H9 (cell line): ENCODE data around the gene OPN1MW. TPM values are rescaled to one million over a fixed set of nuclear protein-coding genes. Genes with fewer than 3 reads are reported as not detected.
"Not testable (repeated sequence)": the region's sequence is repeated elsewhere in the genome, so short reads cannot be mapped to it uniquely, and the experiment has no call there.

ENCODE experiments used
- DNase-seq: peaks from one replicate; pipeline ENCODE4 v3.0.0-alpha.2; 2017
- H2AFZ ChIP-seq: one replicate; pipeline ENCODE4 v1.6.1; 2013; ENCODE audit warnings: mild to moderate bottlenecking, low read length, control low read depth, moderate library complexity
- H2AK5ac ChIP-seq: 2 replicates; pipeline ENCODE4 v1.6.1; 2013; ENCODE audit warnings: low read length, control low read depth, mixed read lengths; ENCODE audit not compliant: insufficient read length
- H2BK120ac ChIP-seq: one replicate; pipeline ENCODE4 v1.6.1; 2013; ENCODE audit warnings: low read depth, mild to moderate bottlenecking, low read length, control low read depth, inconsistent platforms; ENCODE audit not compliant: poor library complexity, severe bottlenecking
- H2BK12ac ChIP-seq: 2 replicates; pipeline ENCODE4 v1.6.1; 2013; ENCODE audit warnings: low read length, control low read depth, mixed read lengths, low read depth; ENCODE audit not compliant: insufficient read length
- H2BK15ac ChIP-seq: 2 replicates; pipeline ENCODE4 v1.6.1; 2013; ENCODE audit warnings: low read depth, low read length, control low read depth
- H2BK20ac ChIP-seq: one replicate; pipeline ENCODE4 v1.6.1; 2013; ENCODE audit warnings: low read depth, mild to moderate bottlenecking, low read length, control low read depth, inconsistent platforms; ENCODE audit not compliant: poor library complexity, severe bottlenecking
- H2BK5ac ChIP-seq: 2 replicates; pipeline ENCODE4 v1.6.1; 2013; ENCODE audit warnings: low read length, control low read depth, mixed read lengths; ENCODE audit not compliant: insufficient read length
- H3K14ac ChIP-seq: 2 replicates; pipeline ENCODE4 v1.6.1; 2013; ENCODE audit warnings: low read length, control low read depth; ENCODE audit not compliant: insufficient read depth
- H3K18ac ChIP-seq: 2 replicates; pipeline ENCODE4 v1.6.1; 2013; ENCODE audit warnings: low read depth, mild to moderate bottlenecking, mixed read lengths, low read length, control low read depth; ENCODE audit not compliant: insufficient read length
- H3K23ac ChIP-seq: 2 replicates; pipeline ENCODE4 v1.6.1; 2013; ENCODE audit warnings: low read length, control low read depth, mixed read lengths, low read depth; ENCODE audit not compliant: insufficient read length
- H3K23me2 ChIP-seq: 2 replicates; pipeline ENCODE4 v1.6.1; 2013; ENCODE audit warnings: low read depth, mild to moderate bottlenecking, mixed read lengths, low read length, control low read depth; ENCODE audit not compliant: insufficient read length, poor library complexity, severe bottlenecking
- H3K27ac ChIP-seq: 2 replicates; pipeline ENCODE4 v1.5.1; 2013; ENCODE audit warnings: low read length, control low read depth, mixed read lengths, low read depth; ENCODE audit not compliant: insufficient read length
- H3K27me3 ChIP-seq: 2 replicates; pipeline ENCODE4 v1.6.1; 2013; ENCODE audit warnings: low read length, control low read depth, inconsistent platforms; ENCODE audit not compliant: insufficient read depth
- H3K4ac ChIP-seq: 2 replicates; pipeline ENCODE4 v1.6.1; 2013; ENCODE audit warnings: low read depth, mild to moderate bottlenecking, control low read depth, inconsistent platforms, low read length, moderate library complexity
- H3K4me1 ChIP-seq: 2 replicates; pipeline ENCODE4 v1.6.1; 2013; ENCODE audit warnings: low read length, control low read depth, inconsistent platforms; ENCODE audit not compliant: insufficient read depth
- H3K4me2 ChIP-seq: 2 replicates; pipeline ENCODE4 v1.6.1; 2013; ENCODE audit warnings: low read length, control low read depth, mixed read lengths; ENCODE audit not compliant: insufficient read length, insufficient read depth
- H3K56ac ChIP-seq: 2 replicates; pipeline ENCODE4 v1.6.1; 2013; ENCODE audit warnings: low read depth, mild to moderate bottlenecking, mixed read lengths, low read length, control low read depth; ENCODE audit not compliant: insufficient read length
- H3K79me1 ChIP-seq: 2 replicates; pipeline ENCODE4 v1.6.1; 2013; ENCODE audit warnings: low read depth, mild to moderate bottlenecking, moderate library complexity, low read length, control low read depth, inconsistent platforms; ENCODE audit not compliant: insufficient read depth, poor library complexity, severe bottlenecking
- H3K79me2 ChIP-seq: 2 replicates; pipeline ENCODE4 v1.6.1; 2013; ENCODE audit warnings: low read length, control low read depth, inconsistent platforms; ENCODE audit not compliant: insufficient read depth
- H3K9ac ChIP-seq: 2 replicates; pipeline ENCODE4 v1.6.1; 2013; ENCODE audit warnings: low read length, control low read depth, mixed read lengths; ENCODE audit not compliant: insufficient read length; ENCODE audit errors: extremely low read depth
- H3K9me3 ChIP-seq: one replicate; pipeline ENCODE4 v1.6.1; 2013; ENCODE audit warnings: low read depth, low read length, inconsistent platforms; ENCODE audit not compliant: control insufficient read depth
- H3T11ph ChIP-seq: one replicate; pipeline ENCODE4 v1.6.1; 2013; ENCODE audit warnings: mild to moderate bottlenecking, low read length, control low read depth, inconsistent platforms
- H4K20me1 ChIP-seq: one replicate; pipeline ENCODE4 v1.6.1; 2013; ENCODE audit not compliant: control insufficient read depth, insufficient read length, insufficient read depth
- H4K5ac ChIP-seq: 2 replicates; pipeline ENCODE4 v1.6.1; 2013; ENCODE audit warnings: low read depth, mild to moderate bottlenecking, mixed read lengths, low read length, control low read depth; ENCODE audit not compliant: insufficient read length
- H4K8ac ChIP-seq: replicated peaks from 2 replicates; pipeline ENCODE4 v1.6.1; 2013; ENCODE audit warnings: low read length, control low read depth, mixed read lengths, low read depth; ENCODE audit not compliant: insufficient read length
- H4K91ac ChIP-seq: 2 replicates; pipeline ENCODE4 v1.6.1; 2013; ENCODE audit warnings: low read depth, mild to moderate bottlenecking, moderate library complexity, mixed read lengths, low read length, control low read depth; ENCODE audit not compliant: insufficient read length
- H3K27ac Mint-ChIP-seq, 3 experiments: 2 replicates in 2 of 3; 3 replicates in 1 of 3; pipeline ENCODE4 v1.8.0; 2020 to 2021; ENCODE audit warnings: mixed read lengths in 3 of 3, mild to moderate bottlenecking in 1 of 3, moderate library complexity in 1 of 3
- H3K27me3 Mint-ChIP-seq: 2 replicates; pipeline ENCODE4 v1.8.0; 2021; ENCODE audit warnings: low read depth, mild to moderate bottlenecking, moderate library complexity, mixed read lengths
- H3K36me3 Mint-ChIP-seq, 3 experiments: 2 replicates in 2 of 3; 3 replicates in 1 of 3; pipeline ENCODE4 v1.8.0; 2020 to 2021; ENCODE audit warnings: low read depth in 3 of 3, mixed read lengths in 3 of 3; ENCODE audit not compliant: insufficient read depth in 1 of 3
- H3K4me1 Mint-ChIP-seq, 2 experiments: 2 replicates each; pipeline ENCODE4 v1.8.0; 2020; ENCODE audit warnings: mixed read lengths in 2 of 2
- H3K4me3 Mint-ChIP-seq, 2 experiments: 2 replicates in 1 of 2; 3 replicates in 1 of 2; pipeline ENCODE4 v1.8.0; 2020 to 2021; ENCODE audit warnings: mild to moderate bottlenecking in 2 of 2, mixed read lengths in 2 of 2, moderate library complexity in 1 of 2
- H3K9me3 Mint-ChIP-seq, 2 experiments: 2 replicates in 1 of 2; 3 replicates in 1 of 2; pipeline ENCODE4 v1.8.0; 2020; ENCODE audit warnings: mild to moderate bottlenecking in 2 of 2, mixed read lengths in 2 of 2, moderate library complexity in 1 of 2
- WGBS: extraction: QIAGEN DNeasy Blood & Tissue Kit; methylation state at CpG from one replicate; pipeline ENCODE4 v1.1.7; 2013; ENCODE audit warnings: missing lambda C conversion rate, low lambda C conversion rate, mixed read lengths; ENCODE audit not compliant: insufficient read length; ENCODE audit errors: extremely low coverage; 5-methylcytosine and 5-hydroxymethylcytosine counted together
- total RNA-seq: library from RNA; stranded (reverse); gene quantifications from 2 replicates; pipeline ENCODE4 v1.2.1, GENCODE V29; 2021

OPN1MW gene
- total RNA-seq, 1 experiment from 2014 or later: not detected

DNA sequence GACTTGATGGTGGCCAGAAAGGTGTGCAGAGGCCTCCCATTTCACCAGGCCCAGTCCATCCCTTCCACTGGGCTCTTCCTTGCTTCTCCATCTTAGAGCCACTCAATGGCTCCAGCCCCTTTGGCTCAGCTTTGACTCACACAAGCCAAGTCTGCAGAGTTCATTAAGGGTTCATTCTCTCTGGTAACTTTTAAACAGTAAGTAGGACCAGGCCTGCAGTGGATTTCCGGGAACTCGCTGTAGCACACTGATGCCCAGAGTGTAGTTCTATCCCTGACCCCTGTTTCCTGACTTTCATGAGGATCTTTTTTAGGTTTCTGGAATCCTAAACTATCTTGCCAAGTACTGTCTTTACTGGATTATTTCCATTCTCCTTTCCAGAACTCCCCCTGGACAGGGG, 25.2 kb upstream of the OPN1MW start:
- not testable (repeated sequence) for H3K27ac Mint-ChIP-seq, H3K36me3 Mint-ChIP-seq

DNA sequence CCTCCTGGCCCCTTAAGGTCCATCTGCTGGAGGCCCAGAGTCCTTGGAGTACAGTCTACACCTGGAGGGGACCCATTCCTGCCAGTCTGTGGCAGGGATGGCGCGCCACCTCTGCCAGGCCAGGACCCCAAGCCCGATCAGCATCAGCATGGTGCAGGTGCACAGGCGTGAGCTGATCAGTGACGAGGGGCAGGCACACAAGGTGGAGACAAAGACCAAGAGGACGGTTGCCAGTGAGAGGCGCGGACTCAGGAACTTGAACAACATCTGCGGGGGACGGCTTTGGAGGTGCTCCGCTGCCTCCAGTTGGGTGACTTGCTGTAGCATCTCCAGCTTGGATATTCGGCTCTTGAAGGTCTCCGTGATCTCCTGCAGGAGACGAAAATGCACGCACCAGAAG, 23.1 kb upstream of the OPN1MW start:
- not testable (repeated sequence) for DNase-seq, H3K4me1 ChIP-seq, H3K27ac ChIP-seq, H3K23ac ChIP-seq, H4K20me1 ChIP-seq, H2BK120ac ChIP-seq, H3K4me3 Mint-ChIP-seq, H4K91ac ChIP-seq, H3K9me3 ChIP-seq, H2BK15ac ChIP-seq, H3K27me3 Mint-ChIP-seq, H2BK5ac ChIP-seq, H3K79me2 ChIP-seq, H3K27ac Mint-ChIP-seq, H3K9ac ChIP-seq, H3K18ac ChIP-seq, H2AK5ac ChIP-seq, H2BK20ac ChIP-seq, H3K14ac ChIP-seq, H3K4me1 Mint-ChIP-seq, H3K23me2 ChIP-seq, H3K27me3 ChIP-seq, H2BK12ac ChIP-seq, H3K36me3 Mint-ChIP-seq, H2AFZ ChIP-seq, H4K8ac ChIP-seq, H3K4ac ChIP-seq, H3K79me1 ChIP-seq, H3K56ac ChIP-seq, H3K9me3 Mint-ChIP-seq, H3K4me2 ChIP-seq, H3T11ph ChIP-seq, H4K5ac ChIP-seq
- WGBS: no CpG with 5 or more reads among the region's 15 CpGs

More for the DNA sequence above, 25.2 kb upstream of the OPN1MW start:
- not testable (repeated sequence) for H2BK5ac ChIP-seq, H3K4me2 ChIP-seq, H2BK15ac ChIP-seq, H3K18ac ChIP-seq, H3K9ac ChIP-seq, H3K27ac ChIP-seq, H3K14ac ChIP-seq, H4K91ac ChIP-seq, H3K4me3 Mint-ChIP-seq, H3K79me2 ChIP-seq, H2AFZ ChIP-seq, H3K27me3 Mint-ChIP-seq, H2BK12ac ChIP-seq, H2BK20ac ChIP-seq, DNase-seq, H3K9me3 Mint-ChIP-seq, H2AK5ac ChIP-seq, H4K5ac ChIP-seq, H3K56ac ChIP-seq, H3K79me1 ChIP-seq, H3K27me3 ChIP-seq, H3K4ac ChIP-seq, H3K4me1 Mint-ChIP-seq, H3K4me1 ChIP-seq, H4K8ac ChIP-seq, H4K20me1 ChIP-seq, H2BK120ac ChIP-seq, H3K23ac ChIP-seq, H3T11ph ChIP-seq, H3K23me2 ChIP-seq, H3K9me3 ChIP-seq
- no CpG with 5 or more reads among the region's 2 CpGs for WGBS
